Progenitor cell of endocrine pancreas (in vitro differentiated cells): ENCODE results near the gene ENGASE. TPM values are rescaled to one million over a fixed set of nuclear protein-coding genes. Genes with fewer than 3 reads are reported as not detected.

Experiments used
- DNase-seq: peaks from one replicate; pipeline ENCODE4 v3.0.0; 2021; ENCODE audit warnings: low spot score; ENCODE audit not compliant: unreplicated experiment
- H3K27ac Mint-ChIP-seq: 2 replicates; pipeline ENCODE4 v1.8.0; 2021; ENCODE audit warnings: mild to moderate bottlenecking, moderate library complexity, mixed read lengths
- H3K27me3 Mint-ChIP-seq: 2 replicates; pipeline ENCODE4 v1.8.0; 2021; ENCODE audit warnings: mixed read lengths
- H3K36me3 Mint-ChIP-seq: 2 replicates; pipeline ENCODE4 v1.8.0; 2022; ENCODE audit warnings: mixed read lengths; ENCODE audit not compliant: insufficient read depth
- H3K4me1 Mint-ChIP-seq: 2 replicates; pipeline ENCODE4 v1.8.0; 2021; ENCODE audit warnings: low read depth, mixed read lengths
- H3K4me3 Mint-ChIP-seq: 2 replicates; pipeline ENCODE4 v1.8.0; 2021; ENCODE audit warnings: low read depth, mild to moderate bottlenecking, moderate library complexity, mixed read lengths
- H3K9me3 Mint-ChIP-seq: 2 replicates; pipeline ENCODE4 v1.8.0; 2021; ENCODE audit warnings: low read depth, mixed read lengths
- CTCF ChIP-seq: fragments of 200-600 bp; sonication (generic); IDR thresholded peaks from one replicate; pipeline ENCODE4 v1.5.0; 2021; ENCODE audit warnings: antibody characterized with exemption, mild to moderate bottlenecking; ENCODE audit not compliant: unreplicated experiment
- total RNA-seq: library from RNA; stranded (reverse); gene quantifications from 2 replicates; pipeline ENCODE4 v1.2.1, GENCODE V29; 2021

Gene ENGASE
- total RNA-seq, 1 donor from 2014 or later, result 52.4 TPM

GRCh38 chr17:79091226-79091670 is 16.6 kb downstream of the ENGASE start:
- Mint-ChIP-seq H3K27me3 (no peaks in the 10 kb centered on the region), H3K4me1 (no peaks in the 10 kb centered on the region), H3K9me3 (no peaks in the 10 kb centered on the region), H3K36me3 (no peaks in the 10 kb centered on the region), H3K27ac (no peak overlapping the region), H3K4me3 (no peak overlapping the region)
- DNase-seq, result no peak
- no peak for TF ChIP-seq CTCF

GRCh38 chr17:79092567-79092966 is 17.9 kb downstream of the ENGASE start:
- Mint-ChIP-seq H3K36me3 (no peaks in the 10 kb centered on the region), H3K27me3 (no peaks in the 10 kb centered on the region), H3K27ac (no peak overlapping the region), H3K9me3 (no peaks in the 10 kb centered on the region), H3K4me1 (no peaks in the 10 kb centered on the region), H3K4me3 (no peak overlapping the region)
- DNase-seq, result no peak
- no peak for TF ChIP-seq CTCF

- H3K27ac Mint-ChIP-seq, result no peak overlapping the region
- H3K27me3 Mint-ChIP-seq, result peaks cover 6% of the 10 kb centered on the region
- DNase-seq, result no peak
- no peaks in the 10 kb centered on the region for H3K9me3 Mint-ChIP-seq
- TF ChIP-seq CTCF, result no peak
- H3K4me1 Mint-ChIP-seq, result no peaks in the 10 kb centered on the region
- no peak overlapping the region for H3K4me3 Mint-ChIP-seq
- no peaks in the 10 kb centered on the region for H3K36me3 Mint-ChIP-seq
Measured at GRCh38 chr17:79093270-79093669, 18.6 kb downstream of the ENGASE start.

GRCh38 chr17:79094261-79094660 is 19.6 kb downstream of the ENGASE start:
- DNase-seq, result no peak
- Mint-ChIP-seq H3K27ac (no peak overlapping the region), H3K27me3 (peaks cover 6% of the 10 kb centered on the region), H3K4me1 (no peaks in the 10 kb centered on the region), H3K36me3 (no peaks in the 10 kb centered on the region), H3K4me3 (no peak overlapping the region), H3K9me3 (no peaks in the 10 kb centered on the region)
- no peak for TF ChIP-seq CTCF

GRCh38 chr17:79095345-79096055 is 20.9 kb downstream of the ENGASE start:
- Mint-ChIP-seq H3K27me3 (peaks cover 13% of the 10 kb centered on the region), H3K27ac (no peak overlapping the region), H3K9me3 (no peaks in the 10 kb centered on the region), H3K36me3 (no peaks in the 10 kb centered on the region), H3K4me3 (no peak overlapping the region), H3K4me1 (no peaks in the 10 kb centered on the region)
- no peak for TF ChIP-seq CTCF
- DNase-seq, result no peak
